Testis (tissue), 3 donors: ENCODE data around the gene ARMCX2. TPM values are rescaled to one million over a fixed set of nuclear protein-coding genes. Genes with fewer than 3 reads are reported as not detected.

Source experiments
- DNase-seq: peaks from one replicate; pipeline ENCODE4 v3.0.0-alpha.2; 2019
- H3K27ac ChIP-seq, 2 donors: fragments of 200-600 bp; sonication (generic); one replicate each; pipeline ENCODE4 v1.5.1; 2019
- H3K27me3 ChIP-seq: fragments of 200-600 bp; sonication (generic); one replicate; pipeline ENCODE4 v1.5.1; 2019
- H3K36me3 ChIP-seq: fragments of 200-600 bp; sonication (generic); one replicate; pipeline ENCODE4 v1.5.1; 2017; ENCODE audit warnings: low read depth; ENCODE audit errors: missing control alignments
- H3K4me1 ChIP-seq: fragments of 200-600 bp; sonication (generic); one replicate; pipeline ENCODE4 v1.5.1; 2019
- H3K4me3 ChIP-seq, 2 donors: fragments of 200-600 bp; sonication (generic); one replicate each; pipeline ENCODE4 v1.5.1; 2017 to 2019
- H3K9me3 ChIP-seq: fragments of 200-600 bp; sonication (generic); one replicate; pipeline ENCODE4 v1.5.1; 2017
- POLR2A ChIP-seq: fragments of 450-650 bp; IDR thresholded peaks from one replicate; pipeline ENCODE4 v1.6.1; 2017; ENCODE audit warnings: antibody characterized with exemption, mild to moderate bottlenecking, moderate library complexity
- WGBS, 2 donors: methylation state at CpG; one replicate each; pipeline ENCODE4 v1.1.5; 2018; 5-methylcytosine and 5-hydroxymethylcytosine counted together
- intact Hi-C: fragments of 100-400 bp; cut with DNase I; formaldehyde crosslinking; loops from one replicate; pipeline ENCODE4 v1.15.1; 2023; ENCODE audit warnings: low total_unique reads
- polyA plus RNA-seq: library from polyadenylated mRNA; stranded (reverse); fragments of 350-450 nt; fragmentation: Illumina TruSeq; extraction: RNeasy Lipid Tissue Mini Kit (QIAGEN cat#74804); gene quantifications from one replicate; pipeline ENCODE4 v1.2.3, GENCODE V29; 2014; ENCODE audit warnings: low read depth, low replicate concordance; ENCODE audit not compliant: insufficient read depth
- total RNA-seq, 2 donors: library from RNA; depleted of rRNA; stranded (reverse); fragments of >200 nt; gene quantifications; one replicate each; pipeline ENCODE4 v1.2.3, GENCODE V29; 2016
- TF ChIP-seq, protein P1 (sequence below), 3 experiments: fragments of 450-650 bp in 2 of 3; fragments of 200-600 bp in 1 of 3; sonication (generic) in 1 of 3; IDR thresholded peaks; one replicate each; pipeline ENCODE4 v1.5.1; 2016 to 2019; ENCODE audit warnings: antibody characterized with exemption in 3 of 3, mild to moderate bottlenecking in 2 of 3, moderate library complexity in 1 of 3

Gene ARMCX2
- total and polyA plus RNA-seq, 3 donors from 2014 or later, result 16.1 to 19.2 (median 17.7) TPM

GRCh38 chrX:101686574-101686973 lies 26.9 kb upstream of the ARMCX2 start:
- intact Hi-C loops, result no loop called here
- Histone ChIP-seq H3K4me1 (no peaks in the 10 kb centered on the region), H3K4me3 (no peak overlapping the region), H3K27me3 (no peaks in the 10 kb centered on the region), H3K27ac (no peak overlapping the region), H3K36me3 (no peaks in the 10 kb centered on the region), H3K9me3 (no peaks in the 10 kb centered on the region)
- no peak for TF ChIP-seq POLR2A
- TF ChIP-seq, protein P1, sequence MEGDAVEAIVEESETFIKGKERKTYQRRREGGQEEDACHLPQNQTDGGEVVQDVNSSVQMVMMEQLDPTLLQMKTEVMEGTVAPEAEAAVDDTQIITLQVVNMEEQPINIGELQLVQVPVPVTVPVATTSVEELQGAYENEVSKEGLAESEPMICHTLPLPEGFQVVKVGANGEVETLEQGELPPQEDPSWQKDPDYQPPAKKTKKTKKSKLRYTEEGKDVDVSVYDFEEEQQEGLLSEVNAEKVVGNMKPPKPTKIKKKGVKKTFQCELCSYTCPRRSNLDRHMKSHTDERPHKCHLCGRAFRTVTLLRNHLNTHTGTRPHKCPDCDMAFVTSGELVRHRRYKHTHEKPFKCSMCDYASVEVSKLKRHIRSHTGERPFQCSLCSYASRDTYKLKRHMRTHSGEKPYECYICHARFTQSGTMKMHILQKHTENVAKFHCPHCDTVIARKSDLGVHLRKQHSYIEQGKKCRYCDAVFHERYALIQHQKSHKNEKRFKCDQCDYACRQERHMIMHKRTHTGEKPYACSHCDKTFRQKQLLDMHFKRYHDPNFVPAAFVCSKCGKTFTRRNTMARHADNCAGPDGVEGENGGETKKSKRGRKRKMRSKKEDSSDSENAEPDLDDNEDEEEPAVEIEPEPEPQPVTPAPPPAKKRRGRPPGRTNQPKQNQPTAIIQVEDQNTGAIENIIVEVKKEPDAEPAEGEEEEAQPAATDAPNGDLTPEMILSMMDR (IDR thresholded peaks at IDR 0.05), result no peak
- DNase-seq, result no peak
- WGBS, 2 donors, result 37 to 57% methylated on average over 2 of the region's 2 CpGs

DNA sequence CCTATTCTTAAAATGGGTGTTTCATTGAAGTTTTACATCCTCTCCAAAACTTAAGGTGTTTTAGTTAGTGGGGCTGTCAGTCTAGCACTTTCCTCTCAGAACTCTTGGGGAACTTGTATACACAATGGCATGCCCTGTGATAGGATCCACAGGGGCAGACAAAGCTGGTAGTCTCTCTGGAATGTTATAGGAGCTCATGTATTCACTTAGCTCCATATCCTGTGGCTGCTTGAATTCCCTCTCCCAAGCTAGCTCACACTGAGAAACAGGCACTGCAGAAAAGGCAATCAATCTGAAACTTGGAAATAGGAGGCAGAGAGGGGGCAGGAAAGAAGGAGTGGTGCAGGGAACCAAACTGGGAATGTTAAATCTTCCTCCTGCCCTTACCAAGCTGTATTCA lies 26.3 kb upstream of the ARMCX2 start:
- Histone ChIP-seq H3K9me3 (no peaks in the 10 kb centered on the region), H3K27me3 (no peaks in the 10 kb centered on the region), H3K4me1 (no peaks in the 10 kb centered on the region), H3K36me3 (no peaks in the 10 kb centered on the region), H3K27ac (no peak overlapping the region), H3K4me3 (no peak overlapping the region)
- no peak for DNase-seq
- TF ChIP-seq POLR2A, result no peak
- intact Hi-C loops, result no loop called here

GRCh38 chrX:101682723-101683122 lies 23.1 kb upstream of the ARMCX2 start:
- Histone ChIP-seq H3K27me3 (no peaks in the 10 kb centered on the region), H3K4me1 (no peaks in the 10 kb centered on the region), H3K36me3 (no peaks in the 10 kb centered on the region), H3K4me3 (no peak overlapping the region), H3K27ac (no peak overlapping the region), H3K9me3 (no peaks in the 10 kb centered on the region)
- intact Hi-C loops, result no loop called here
- WGBS, 2 donors, result 34 to 40% methylated on average over 2 of the region's 2 CpGs
- no peak for TF ChIP-seq POLR2A
- TF ChIP-seq, protein P1 (IDR thresholded peaks at IDR 0.05), result no peak
- no peak for DNase-seq

GRCh38 chrX:101677028-101677427 lies 17.4 kb upstream of the ARMCX2 start:
- Histone ChIP-seq H3K27me3 (no peaks in the 10 kb centered on the region), H3K36me3 (no peaks in the 10 kb centered on the region), H3K9me3 (no peaks in the 10 kb centered on the region), H3K4me1 (no peaks in the 10 kb centered on the region), H3K4me3 (no peak overlapping the region), H3K27ac (no peak overlapping the region)
- intact Hi-C loops, result no loop called here
- WGBS, 2 donors, result 57 to 65% methylated on average over 1 of the region's 1 CpG
- TF ChIP-seq, protein P1 (IDR thresholded peaks at IDR 0.05), result no peak
- TF ChIP-seq POLR2A, result no peak
- DNase-seq, result no peak

GRCh38 chrX:101676571-101676970 lies 16.9 kb upstream of the ARMCX2 start:
- TF ChIP-seq, protein P1 (IDR thresholded peaks at IDR 0.05), result no peak
- TF ChIP-seq POLR2A, result no peak
- Histone ChIP-seq H3K4me1 (no peaks in the 10 kb centered on the region), H3K36me3 (no peaks in the 10 kb centered on the region), H3K9me3 (no peaks in the 10 kb centered on the region), H3K27me3 (no peaks in the 10 kb centered on the region), H3K27ac (no peak overlapping the region), H3K4me3 (no peak overlapping the region)
- intact Hi-C loops, result no loop called here
- WGBS, 2 donors, result 47 to 52% methylated on average over 3 of the region's 3 CpGs
- no peak for DNase-seq
